GM18498 (cell line): Measurements from ENCODE around the gene OR10X1.

Source experiments
- ATAC-seq: cut with Tn5 transposase; IDR thresholded peaks from one replicate; pipeline ENCODE4 v1.9.1; 2021; ENCODE audit warnings: mild to moderate bottlenecking, moderate library complexity; ENCODE audit not compliant: unreplicated experiment

Gene OR10X1, protein sequence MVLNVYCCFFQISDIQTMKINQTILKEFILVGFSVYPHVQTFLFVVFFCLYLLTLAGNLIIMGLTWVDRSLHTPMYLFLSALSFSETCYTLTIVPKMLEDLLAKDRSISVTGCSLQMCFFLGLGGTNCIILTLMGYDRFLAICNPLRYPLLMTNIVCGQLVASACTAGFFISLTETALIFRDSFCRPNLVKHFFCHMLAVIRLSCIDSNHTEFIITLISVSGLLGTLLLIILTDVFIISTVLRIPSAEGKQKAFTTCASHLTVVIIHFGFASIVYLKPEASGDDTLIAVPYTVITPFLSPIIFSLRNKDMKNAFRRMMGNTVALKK

DNA sequence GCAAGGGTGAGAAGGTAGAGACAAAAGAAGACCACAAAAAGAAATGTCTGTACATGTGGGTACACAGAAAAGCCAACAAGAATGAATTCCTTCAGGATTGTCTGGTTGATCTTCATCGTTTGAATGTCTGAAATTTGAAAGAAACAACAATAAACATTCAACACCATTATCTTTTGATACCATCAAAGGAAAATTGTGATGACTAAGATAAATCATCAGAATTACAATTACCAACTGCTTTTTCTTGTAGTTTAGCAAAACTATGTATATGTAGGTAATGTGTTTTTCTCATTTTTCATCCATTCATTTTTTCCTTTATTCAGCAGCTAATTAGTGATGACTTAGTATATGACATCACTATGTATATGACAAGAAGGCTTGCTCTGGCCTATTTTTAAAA, at the start of gene OR10X1:
OR10X1 (minus strand) TSS at position 167 of the 400 bp plus-strand sequence; CDS start at position 167, 0 bp downstream.
- ATAC-seq: no peak

DNA sequence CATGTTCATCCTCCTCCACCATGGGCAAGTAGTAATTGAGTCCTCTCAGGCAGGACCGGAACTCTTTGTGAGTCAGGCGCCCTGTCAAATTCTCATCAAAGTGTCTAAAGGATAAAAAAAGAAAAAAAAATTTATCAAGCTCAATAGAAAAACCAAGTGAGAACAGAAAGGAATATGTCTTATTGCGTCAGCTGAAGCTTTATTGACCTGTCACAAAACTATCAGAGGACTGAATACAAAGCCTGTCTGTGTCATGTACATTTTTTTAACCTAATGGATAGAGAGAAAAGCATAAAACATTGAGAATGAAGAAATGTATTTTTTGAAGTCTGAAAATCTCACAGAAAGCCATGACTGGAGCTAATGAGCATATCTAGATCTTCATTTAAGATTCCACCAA, 34.1 kb upstream of the OR10X1 start:
- ATAC-seq: no peak

DNA sequence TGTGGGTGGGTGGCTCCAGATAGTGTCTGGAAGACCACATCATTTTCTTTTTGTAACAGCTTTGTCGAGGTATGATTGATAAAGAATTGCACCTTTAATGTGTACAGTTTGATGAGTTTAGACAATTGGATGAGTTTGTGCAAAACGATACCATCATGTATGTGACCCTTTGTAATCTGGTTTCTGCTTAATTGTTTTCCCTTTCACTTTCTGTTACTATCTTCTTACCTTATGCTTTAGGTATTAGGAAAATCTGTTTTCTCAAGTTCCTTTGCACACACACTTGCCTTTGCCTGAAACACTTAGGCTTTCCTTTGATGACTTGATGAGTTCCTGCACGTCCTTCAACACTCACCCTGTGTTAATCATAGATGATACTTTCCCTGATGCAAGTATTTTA, 32.2 kb upstream of the OR10X1 start:
- ATAC-seq: peak; percentile 60

DNA sequence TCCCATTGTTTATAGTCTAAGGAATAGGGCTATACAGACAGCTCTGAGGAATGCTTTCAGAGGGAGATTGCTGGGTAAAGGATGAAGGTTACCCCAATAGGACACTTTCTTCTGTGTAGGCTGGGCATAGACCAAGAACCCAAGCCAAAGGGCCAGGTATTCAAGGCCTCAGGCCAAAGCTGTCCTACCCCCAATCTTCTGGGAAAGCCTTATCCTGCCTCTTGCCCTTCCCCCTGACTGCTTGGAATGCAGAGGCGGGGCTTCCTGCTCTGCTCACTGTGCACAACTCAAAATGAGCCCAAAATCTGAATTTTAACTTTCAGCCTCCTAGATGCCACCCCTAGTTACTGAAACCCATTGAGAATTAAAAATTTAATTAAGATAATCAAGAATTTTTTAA, 27.6 kb upstream of the OR10X1 start:
- ATAC-seq: no peak

DNA sequence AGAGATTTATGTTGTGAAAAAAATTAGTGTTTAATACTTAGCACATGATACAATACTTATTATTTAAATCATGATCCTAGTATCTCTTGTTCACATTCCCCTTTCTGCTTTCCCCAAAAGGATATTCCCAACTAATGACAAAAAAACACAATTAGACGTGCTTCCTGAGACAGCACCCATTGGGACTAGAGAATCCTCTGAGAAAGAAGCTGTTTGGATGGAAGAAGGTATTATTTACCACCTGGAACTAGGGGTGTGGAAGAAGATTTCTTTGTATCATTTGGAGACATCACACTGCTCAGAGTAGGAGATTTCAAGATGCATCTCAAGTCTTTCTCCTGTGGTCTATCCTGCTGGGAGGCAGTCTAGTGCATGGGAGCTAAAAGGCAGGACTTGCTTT, 25.3 kb upstream of the OR10X1 start, which contains the start of gene OR10Z1:
OR10Z1 (plus strand) TSS at position 301 of the 400 bp plus-strand sequence. CDS start 1,171 bp downstream, outside the sequence.
- no peak for ATAC-seq

DNA sequence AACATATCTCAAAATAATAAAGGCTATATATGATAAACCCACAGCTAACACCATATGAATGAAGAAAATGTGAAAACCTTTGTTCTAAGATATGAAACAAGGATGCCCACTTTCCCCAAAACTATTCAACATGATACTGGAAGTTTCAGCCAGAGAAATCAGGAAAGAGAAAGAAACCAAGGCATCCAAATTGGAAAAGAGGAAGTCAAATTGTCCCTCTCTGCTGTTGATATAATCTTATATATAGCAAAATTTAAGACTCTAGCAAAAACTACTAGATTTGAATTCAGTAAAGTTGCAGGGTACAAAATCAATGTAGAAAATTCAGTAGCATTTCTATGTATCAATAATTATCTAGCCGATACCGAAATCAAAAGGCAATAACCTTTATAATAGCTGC, 21.0 kb upstream of the OR10X1 start:
- no peak for ATAC-seq

DNA sequence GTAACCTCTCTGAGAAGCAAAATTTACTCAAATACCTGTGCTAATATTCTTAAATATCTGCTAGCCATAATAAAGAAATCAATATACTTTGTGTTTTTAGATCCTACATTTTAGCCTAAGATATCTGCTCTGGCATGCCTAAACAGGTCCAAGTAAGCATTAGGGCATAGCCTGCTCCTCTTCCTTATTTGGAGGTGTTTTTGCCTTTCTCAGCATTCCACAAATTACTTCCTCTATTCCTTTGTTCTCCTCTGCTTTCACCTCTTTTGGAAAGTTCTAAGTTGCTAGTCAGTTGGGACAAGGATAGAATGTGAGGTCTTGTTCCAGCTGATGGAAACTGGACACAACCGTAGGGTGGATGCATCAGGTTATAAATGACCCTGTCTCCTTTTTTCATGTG, 7.2 kb upstream of the OR10X1 start:
- ATAC-seq: no peak

DNA sequence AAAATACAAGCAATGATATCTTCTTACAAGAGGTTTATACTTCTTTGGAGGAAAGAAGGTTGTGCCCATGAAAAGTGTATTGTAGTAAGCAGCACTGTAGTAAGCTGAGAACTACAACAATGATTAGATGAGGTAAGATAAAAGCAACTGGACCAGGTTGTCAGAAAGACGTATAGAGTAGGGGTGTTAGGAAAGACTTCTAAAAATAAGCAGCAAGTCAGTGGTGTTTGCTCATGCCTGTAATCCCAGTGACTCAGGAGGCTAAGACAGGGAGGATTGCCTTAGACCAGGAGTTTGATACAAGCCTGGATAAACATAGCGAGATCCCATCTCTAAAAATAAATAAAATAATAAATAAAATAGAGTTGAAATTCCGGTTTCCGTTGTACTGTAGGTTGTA, 4.3 kb upstream of the OR10X1 start:
- ATAC-seq: no peak

DNA sequence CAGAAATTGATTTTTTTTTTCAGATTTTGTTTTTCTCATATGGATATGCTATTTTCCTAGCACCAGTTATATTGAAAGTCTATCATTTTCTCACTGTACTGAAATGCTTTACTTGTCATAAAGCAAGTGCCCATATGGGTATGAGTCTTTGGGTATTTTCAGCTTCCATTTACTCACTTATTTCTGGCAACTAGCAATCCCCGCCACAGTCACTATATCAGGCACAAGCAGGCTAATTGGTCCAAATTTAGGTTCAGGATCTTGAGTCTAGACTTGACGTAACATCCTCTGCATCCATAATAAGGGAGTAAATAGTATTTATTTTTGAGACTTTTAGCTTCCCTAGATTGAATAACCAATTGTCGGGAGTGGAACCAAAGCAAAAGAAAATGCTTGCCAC, 2.1 kb downstream of the OR10X1 start:
- ATAC-seq: no peak

DNA sequence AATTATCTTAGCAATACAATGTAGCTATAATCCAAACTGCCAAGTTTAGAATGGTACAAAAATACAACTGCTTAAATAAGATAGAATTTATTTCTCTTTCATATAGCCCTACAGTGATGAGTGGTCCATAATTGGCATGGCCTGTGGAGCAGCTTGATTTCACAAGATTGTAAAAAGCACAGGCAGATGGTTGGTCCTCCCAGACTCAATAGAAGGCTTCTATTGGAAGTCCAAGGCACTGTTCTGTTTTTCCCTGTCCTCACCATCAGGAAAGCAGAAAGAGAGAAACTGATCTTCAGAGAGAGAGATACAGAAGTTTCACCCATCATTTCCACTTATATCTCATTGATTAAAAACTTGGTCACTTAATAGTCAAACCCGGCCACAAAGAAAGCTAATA, 7.5 kb downstream of the OR10X1 start:
- ATAC-seq: no peak

DNA sequence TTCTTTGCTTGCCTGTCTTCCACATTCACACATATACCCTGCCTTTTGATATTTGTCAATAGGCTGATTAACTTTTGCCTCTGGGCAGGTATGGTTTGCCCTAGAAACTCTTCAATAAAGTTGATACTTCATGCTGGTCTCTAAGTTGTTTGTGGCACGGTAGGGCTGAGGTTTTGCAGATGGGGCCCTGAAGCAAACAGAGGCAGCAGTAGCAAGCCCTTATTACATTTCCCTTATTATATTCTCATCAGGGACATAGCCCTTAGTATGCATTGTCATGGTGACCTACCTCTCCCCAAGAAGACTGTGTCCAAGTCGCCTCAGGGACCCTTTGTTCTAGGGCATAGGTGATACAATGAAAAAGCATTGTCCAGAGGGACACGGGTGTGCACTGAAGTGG, 9.2 kb downstream of the OR10X1 start, which contains the start of gene OR6P1:
OR6P1 (minus strand) TSS at position 101 of the 400 bp plus-strand sequence. CDS start 6,976 bp downstream, outside the sequence.
- ATAC-seq: no peak

DNA sequence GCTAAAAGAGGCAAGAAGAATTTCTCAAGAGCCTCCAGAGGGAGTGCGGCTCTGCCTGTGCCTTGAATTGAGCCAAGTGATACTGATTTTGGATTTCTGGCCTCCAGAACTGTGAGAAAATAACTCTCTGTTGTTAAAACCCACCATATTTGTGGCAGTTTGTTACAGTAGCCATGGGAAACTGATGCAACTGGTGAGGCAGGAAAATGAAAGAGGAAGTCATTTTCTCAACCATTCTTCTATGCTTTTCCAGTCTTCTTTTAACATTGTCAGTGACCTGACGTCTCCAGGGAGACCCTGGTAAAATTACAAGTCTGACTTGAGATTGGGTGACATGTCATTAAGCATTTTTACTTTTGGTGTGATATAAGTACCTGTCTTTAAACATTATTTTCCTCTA, 15.1 kb downstream of the OR10X1 start:
- no peak for ATAC-seq

DNA sequence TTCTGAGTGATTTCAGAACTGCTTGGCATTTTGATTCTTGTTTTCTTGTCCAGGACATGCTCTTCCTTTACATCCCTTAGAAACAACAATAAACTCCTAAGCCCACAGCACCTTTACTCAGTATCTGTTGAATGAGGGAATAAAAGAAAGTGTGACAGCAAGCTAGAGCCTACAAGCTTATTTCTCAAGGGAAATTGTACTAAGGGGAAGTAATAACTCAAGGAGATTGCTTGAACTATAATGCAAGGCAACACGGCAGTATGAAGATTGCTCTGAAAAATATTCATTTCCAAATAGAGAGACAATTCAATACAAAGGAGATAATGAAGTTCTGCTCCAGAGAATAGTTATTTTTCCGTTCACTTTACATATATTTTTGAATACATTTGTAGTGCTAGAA, 15.8 kb downstream of the OR10X1 start:
- no peak for ATAC-seq

DNA sequence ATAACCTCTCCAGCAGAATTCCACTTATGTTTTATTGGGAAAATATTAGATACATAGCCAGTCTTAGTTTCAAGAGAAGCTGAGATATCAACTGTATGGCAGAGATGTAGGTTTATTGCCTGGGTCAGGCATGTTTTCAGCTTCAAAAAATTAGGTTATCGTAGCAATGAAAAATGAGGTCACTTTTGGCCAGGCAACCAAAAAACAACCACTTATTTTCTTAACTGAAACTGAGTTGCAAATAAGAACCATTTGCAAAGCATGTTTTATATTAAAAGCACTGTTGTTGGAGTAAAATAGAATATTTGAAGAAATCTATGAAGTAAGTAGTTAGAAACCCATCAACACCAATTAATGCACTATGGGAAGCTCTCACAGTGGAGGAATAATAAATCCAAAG, 20.0 kb downstream of the OR10X1 start:
- ATAC-seq: no peak

DNA sequence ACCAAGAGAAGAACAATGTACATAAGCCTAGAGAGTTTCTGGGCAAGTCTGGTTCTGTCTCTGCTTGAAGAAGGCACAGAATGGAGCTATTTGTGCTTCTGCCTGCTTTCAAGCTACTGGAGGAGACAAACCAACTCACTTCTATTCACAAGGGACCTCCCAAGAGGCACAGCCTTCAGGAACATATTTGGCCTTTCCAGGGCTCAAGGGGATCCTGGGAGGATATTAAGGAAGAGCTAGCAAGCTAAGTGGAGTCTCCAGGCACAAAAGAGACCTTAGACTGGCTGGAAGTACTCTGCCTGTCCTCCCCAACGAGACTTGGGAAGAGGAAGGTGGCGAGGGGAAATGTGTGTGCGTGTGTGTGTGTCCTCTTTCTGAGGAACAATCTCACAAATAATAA, 25.3 kb downstream of the OR10X1 start, which contains the start of gene OR6Y1:
OR6Y1 (minus strand) TSS at position 54 of the 400 bp plus-strand sequence. CDS start 6,300 bp downstream, outside the sequence.
- ATAC-seq: no peak

DNA sequence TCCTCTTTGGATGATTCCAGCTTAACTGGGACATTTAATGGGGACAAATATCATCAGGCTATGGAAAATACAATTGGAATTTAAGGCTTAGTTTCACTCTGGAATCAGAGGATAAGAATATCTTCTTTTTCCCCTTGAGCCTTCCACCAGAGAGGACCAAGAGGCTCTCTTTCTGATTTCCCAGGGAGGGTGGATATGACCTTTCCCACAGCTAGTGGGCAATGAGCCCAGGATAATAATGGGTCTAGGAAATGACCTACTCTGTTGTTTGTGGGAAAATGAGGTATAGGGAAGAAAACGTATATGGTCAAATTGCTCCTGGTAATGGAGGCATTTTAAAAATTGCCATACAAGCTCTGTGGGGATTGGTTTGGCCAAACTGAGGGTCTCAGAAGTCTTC, 27.4 kb downstream of the OR10X1 start:
- no peak for ATAC-seq

DNA sequence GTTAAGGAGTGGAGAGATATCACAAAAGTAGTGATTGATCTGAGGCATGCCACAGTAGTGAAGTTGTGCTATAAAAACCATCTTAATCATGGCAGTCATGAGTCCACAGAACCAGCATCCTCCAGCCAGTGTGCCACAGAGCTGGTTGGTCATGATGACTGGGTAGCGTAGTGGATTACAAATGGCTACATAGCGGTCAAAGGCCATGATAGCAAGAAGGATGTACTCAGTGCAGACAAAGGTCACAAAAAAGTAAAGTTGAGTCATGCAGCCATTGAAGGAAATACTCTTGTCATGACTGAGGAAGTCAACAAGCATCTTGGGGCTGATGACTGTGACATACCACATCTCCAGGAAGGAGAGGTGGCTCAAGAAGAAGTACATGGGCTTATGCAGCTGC, 32.2 kb downstream of the OR10X1 start:
- no peak for ATAC-seq

DNA sequence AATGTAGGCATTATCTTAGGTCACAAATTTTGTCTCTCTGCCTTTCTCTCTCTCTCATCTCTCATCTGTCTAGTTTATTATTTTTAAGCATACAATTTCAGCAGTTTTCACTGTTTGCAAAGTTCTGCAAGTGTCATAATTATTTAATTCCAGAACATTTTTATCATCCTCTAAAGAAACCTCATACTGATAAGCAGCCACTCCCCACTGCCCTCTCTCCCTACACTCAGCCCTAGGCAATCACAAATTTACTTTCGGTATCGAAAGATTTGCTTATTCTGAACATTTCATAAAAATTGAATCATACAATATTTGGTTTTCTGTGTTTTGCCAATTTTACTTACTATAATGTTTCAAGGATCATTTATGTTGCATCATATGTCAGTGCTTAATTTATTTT, 42.1 kb downstream of the OR10X1 start:
- no peak for ATAC-seq

DNA sequence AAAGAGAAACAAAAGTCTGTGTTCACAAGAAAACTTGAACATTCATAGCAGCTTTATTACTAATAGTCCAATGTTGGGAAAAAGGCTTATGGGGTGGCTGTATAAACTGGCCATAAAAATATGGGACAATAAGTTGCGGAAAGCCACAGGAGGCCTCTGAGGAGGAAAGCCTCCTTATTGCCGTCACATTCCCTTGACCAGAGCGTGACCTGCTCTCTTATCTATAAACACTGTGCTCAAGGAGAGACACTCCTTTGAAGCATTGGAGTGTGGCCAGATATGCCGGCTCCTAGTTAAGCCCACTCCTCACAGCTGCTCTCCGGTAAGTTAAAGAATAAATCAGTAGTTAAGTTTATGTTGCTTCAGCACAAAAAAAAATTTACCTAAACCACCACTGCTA, 45.2 kb downstream of the OR10X1 start:
- ATAC-seq: no peak
